ENCODE data around the gene MERTK.

The MERTK gene

DNA sequence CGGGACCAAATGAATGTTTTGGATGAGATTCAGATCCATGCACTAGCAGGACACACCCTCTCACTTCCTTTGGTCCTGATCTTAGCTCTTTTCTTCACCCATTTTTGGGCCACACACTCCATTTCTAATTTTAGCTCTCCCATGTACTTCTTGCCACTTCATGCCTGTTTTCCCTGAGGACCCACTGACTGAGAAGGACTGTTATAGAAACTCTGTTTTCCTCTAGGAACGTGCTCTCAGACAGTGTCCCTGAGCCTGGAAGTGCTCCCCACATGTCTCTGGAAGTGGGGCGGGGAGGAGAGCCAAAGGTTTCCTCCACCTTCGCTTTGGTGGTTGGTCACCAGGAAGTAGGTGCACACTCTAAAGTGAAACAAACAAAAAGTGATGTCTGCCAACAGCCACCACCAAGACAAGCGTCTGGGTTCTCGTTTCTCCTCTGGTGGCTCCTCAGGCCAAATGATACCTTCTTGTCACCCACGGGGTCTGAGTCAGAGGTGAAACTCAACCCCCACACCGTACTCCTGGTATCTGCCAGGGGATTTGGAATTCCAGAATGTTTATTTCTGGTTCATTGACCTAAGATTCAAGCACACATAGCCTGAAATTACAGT is 74.7 kb downstream of the MERTK start:
- H3K9ac ChIP-seq (ENCODE audit: low read depth, low read length) = no peak overlapping the region
- no peaks in the 10 kb centered on the region for H3K36me3 ChIP-seq (ENCODE audit: control insufficient read depth, insufficient read depth, low read length)
- no peaks in the 10 kb centered on the region for H3K4me1 ChIP-seq (ENCODE audit: control insufficient read depth, insufficient read depth, low read length)
- H3K9me3 ChIP-seq (ENCODE audit: control insufficient read depth, insufficient read depth, low read length) = no peaks in the 10 kb centered on the region
- H3K27me3 ChIP-seq (ENCODE audit: control insufficient read depth, insufficient read depth, low read length) = no peaks in the 10 kb centered on the region
- no peak overlapping the region for H3K4me3 ChIP-seq (ENCODE audit: low read depth, low read length)

DNA sequence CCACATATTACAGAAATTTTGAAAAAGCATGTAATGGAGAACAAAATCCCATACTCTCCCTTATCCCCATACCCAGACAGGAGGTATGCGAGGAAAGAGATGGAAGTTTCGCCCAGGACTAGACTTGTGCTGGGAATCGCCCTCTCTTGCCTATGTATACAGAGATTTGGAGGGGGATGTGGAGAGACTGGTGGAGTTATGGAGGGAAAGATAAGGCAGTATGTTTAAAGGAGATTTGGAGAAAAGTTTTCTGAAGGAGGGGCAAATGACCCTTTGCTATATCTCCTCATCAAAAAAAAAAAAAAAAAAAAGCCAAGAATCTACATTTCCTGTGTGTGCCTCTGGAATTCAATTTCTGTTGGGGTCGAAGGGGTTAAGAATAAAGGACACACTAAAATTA is 75.3 kb downstream of the MERTK start:
- H3K27me3 ChIP-seq (ENCODE audit: control insufficient read depth, insufficient read depth, low read length) = no peaks in the 10 kb centered on the region
- no peaks in the 10 kb centered on the region for H3K36me3 ChIP-seq (ENCODE audit: control insufficient read depth, insufficient read depth, low read length)
- H3K4me1 ChIP-seq (ENCODE audit: control insufficient read depth, insufficient read depth, low read length) = no peaks in the 10 kb centered on the region
- no peaks in the 10 kb centered on the region for H3K9me3 ChIP-seq (ENCODE audit: control insufficient read depth, insufficient read depth, low read length)
- no peak overlapping the region for H3K4me3 ChIP-seq (ENCODE audit: low read depth, low read length)
- H3K9ac ChIP-seq (ENCODE audit: low read depth, low read length) = no peak overlapping the region

DNA sequence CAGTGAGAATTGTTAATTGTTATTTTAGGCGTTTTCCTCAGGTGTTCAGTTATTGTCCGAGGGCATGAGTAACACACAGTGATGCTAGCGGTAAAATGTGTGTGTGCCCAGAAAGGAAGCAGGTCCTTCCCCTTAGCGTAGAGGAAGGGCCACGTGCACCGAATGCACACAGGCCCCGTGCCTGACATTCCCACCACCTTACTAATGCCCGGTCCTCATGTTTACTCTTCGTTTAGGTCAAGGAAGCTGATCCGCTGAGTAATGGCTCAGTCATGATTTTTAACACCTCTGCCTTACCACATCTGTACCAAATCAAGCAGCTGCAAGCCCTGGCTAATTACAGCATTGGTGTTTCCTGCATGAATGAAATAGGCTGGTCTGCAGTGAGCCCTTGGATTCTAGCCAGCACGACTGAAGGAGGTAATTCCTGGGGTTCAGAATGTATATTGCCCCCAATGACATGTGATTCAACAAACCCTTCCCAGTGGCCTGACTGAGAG is 76.7 kb downstream of the MERTK start:
- Histone ChIP-seq H3K27me3 (ENCODE audit: control insufficient read depth, insufficient read depth, low read length) (no peaks in the 10 kb centered on the region), H3K4me3 (ENCODE audit: low read depth, low read length) (no peak overlapping the region), H3K36me3 (ENCODE audit: control insufficient read depth, insufficient read depth, low read length) (no peaks in the 10 kb centered on the region), H3K9ac (ENCODE audit: low read depth, low read length) (no peak overlapping the region), H3K4me1 (ENCODE audit: control insufficient read depth, insufficient read depth, low read length) (no peaks in the 10 kb centered on the region), H3K9me3 (ENCODE audit: control insufficient read depth, insufficient read depth, low read length) (no peaks in the 10 kb centered on the region)

DNA sequence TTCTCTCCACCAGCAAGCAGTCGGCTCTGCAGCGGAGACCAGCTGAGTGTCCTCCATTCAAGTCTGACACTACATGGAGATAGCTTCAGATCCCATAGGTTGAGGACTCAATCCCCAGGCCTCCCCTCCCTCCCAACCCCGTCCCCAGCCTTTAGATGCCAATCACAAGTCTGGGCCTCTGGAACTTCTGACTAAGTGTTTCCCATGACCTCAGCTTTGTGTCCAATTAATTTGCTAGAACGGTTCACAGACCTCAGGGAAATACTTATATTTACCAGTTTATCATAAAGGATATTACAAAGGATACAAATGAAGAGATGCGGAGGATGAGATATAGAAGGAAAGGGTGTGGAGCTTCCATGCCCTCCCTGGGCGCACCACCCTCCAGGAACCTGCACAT is 77.4 kb downstream of the MERTK start:
- no peaks in the 10 kb centered on the region for H3K9me3 ChIP-seq (ENCODE audit: control insufficient read depth, insufficient read depth, low read length)
- no peaks in the 10 kb centered on the region for H3K27me3 ChIP-seq (ENCODE audit: control insufficient read depth, insufficient read depth, low read length)
- no peak overlapping the region for H3K4me3 ChIP-seq (ENCODE audit: low read depth, low read length)
- no peaks in the 10 kb centered on the region for H3K4me1 ChIP-seq (ENCODE audit: control insufficient read depth, insufficient read depth, low read length)
- H3K36me3 ChIP-seq (ENCODE audit: control insufficient read depth, insufficient read depth, low read length) = no peaks in the 10 kb centered on the region
- H3K9ac ChIP-seq (ENCODE audit: low read depth, low read length) = no peak overlapping the region

DNA sequence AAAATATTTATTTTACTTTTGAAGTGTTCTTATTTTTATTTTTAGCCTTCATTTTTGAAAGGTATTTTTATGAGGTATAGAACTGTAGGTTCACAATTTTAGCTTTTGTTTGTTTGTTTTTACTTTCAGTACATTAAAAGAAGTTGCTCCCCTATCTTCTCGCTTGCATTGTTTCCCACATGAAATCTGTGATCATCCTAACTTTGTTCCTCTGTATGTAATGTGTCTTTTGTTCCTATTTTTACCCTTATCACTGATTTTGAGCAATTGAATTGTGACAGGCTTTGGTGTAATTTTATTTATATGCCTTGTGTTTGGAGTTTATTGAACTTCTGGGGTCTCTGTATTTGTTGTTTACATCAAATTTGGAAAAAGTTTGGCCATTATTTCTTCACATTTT is 78.8 kb downstream of the MERTK start:
- Histone ChIP-seq H3K4me3 (ENCODE audit: low read depth, low read length) (no peak overlapping the region), H3K4me1 (ENCODE audit: control insufficient read depth, insufficient read depth, low read length) (no peaks in the 10 kb centered on the region), H3K9ac (ENCODE audit: low read depth, low read length) (no peak overlapping the region), H3K9me3 (ENCODE audit: control insufficient read depth, insufficient read depth, low read length) (no peaks in the 10 kb centered on the region), H3K27me3 (ENCODE audit: control insufficient read depth, insufficient read depth, low read length) (no peaks in the 10 kb centered on the region), H3K36me3 (ENCODE audit: control insufficient read depth, insufficient read depth, low read length) (no peaks in the 10 kb centered on the region)

DNA sequence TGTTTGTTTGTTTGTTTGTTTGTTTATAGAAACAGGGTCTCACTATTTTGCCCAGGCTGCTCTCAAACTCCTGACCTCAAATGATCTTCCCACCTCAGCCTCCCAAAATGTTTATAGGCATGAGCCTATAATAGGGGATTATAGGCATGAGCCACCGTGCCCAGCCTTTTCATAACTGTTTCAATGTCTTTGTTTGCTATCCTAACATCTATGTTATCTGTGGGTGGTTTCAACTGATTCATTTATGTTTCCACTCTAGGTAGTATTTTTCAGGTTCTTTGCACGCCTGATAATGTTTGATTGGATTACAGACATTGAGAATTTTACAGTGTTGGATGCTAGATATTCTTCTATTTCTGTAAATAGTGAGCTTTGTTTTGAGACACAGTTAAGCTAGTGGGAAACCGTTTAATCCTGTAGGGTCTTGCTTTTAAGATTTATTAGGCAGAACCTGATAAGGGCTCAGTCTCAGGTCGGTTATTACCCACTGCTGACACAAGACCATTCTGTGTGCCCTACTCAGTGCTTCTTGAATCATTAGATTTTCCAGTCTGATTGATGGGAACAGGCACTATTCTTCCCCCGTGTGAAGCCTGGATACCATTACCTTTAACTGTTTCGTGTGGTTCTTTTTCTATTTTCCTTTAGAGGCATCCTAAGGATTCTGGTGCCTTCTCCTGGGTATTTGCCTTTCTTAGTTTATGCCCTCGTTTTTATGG is 80.2 kb downstream of the MERTK start:
- Histone ChIP-seq H3K4me1 (ENCODE audit: control insufficient read depth, insufficient read depth, low read length) (no peaks in the 10 kb centered on the region), H3K4me3 (ENCODE audit: low read depth, low read length) (no peak overlapping the region), H3K9ac (ENCODE audit: low read depth, low read length) (no peak overlapping the region), H3K36me3 (ENCODE audit: control insufficient read depth, insufficient read depth, low read length) (peaks cover 3% of the 10 kb centered on the region), H3K9me3 (ENCODE audit: control insufficient read depth, insufficient read depth, low read length) (no peaks in the 10 kb centered on the region), H3K27me3 (ENCODE audit: control insufficient read depth, insufficient read depth, low read length) (no peaks in the 10 kb centered on the region)

DNA sequence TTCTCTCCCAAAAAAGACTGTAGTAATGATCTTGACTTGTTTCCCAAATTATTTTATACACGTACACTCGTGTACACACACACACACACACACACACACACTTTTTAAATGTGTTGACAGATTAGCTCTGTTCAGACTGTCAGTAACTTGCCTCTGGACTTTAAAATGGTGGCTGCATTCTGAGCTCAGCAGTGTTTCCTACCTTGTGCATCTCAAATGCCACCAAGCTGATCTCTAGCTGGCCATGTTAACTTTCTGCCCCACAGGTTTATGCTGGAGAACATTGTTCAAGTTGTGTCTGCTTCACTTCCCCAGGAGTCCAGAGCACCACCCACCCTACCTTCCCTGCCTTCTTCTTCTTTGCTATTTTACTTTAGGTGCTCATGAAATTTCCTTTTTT is 83.3 kb downstream of the MERTK start:
- no peak overlapping the region for H3K4me3 ChIP-seq (ENCODE audit: low read depth, low read length)
- no peaks in the 10 kb centered on the region for H3K27me3 ChIP-seq (ENCODE audit: control insufficient read depth, insufficient read depth, low read length)
- H3K4me1 ChIP-seq (ENCODE audit: control insufficient read depth, insufficient read depth, low read length) = no peaks in the 10 kb centered on the region
- H3K9me3 ChIP-seq (ENCODE audit: control insufficient read depth, insufficient read depth, low read length) = no peaks in the 10 kb centered on the region
- no peak overlapping the region for H3K9ac ChIP-seq (ENCODE audit: low read depth, low read length)
- peaks cover 4% of the 10 kb centered on the region for H3K36me3 ChIP-seq (ENCODE audit: control insufficient read depth, insufficient read depth, low read length)

DNA sequence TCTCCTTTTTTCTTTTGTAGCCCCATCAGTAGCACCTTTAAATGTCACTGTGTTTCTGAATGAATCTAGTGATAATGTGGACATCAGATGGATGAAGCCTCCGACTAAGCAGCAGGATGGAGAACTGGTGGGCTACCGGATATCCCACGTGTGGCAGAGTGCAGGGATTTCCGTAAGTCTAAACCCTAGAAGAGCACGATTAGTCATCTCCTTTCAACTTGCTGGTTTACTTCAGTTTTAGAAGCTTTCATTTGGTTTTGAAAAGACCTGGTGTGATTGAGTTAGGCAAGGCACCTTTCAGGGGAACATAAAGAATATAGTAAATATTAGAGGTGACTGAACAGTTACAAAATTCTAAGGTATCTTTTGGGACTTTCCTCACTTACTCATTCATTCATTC is 84.4 kb downstream of the MERTK start:
- peaks cover 4% of the 10 kb centered on the region for H3K36me3 ChIP-seq (ENCODE audit: control insufficient read depth, insufficient read depth, low read length)
- H3K4me3 ChIP-seq (ENCODE audit: low read depth, low read length) = no peak overlapping the region
- no peak overlapping the region for H3K9ac ChIP-seq (ENCODE audit: low read depth, low read length)
- H3K4me1 ChIP-seq (ENCODE audit: control insufficient read depth, insufficient read depth, low read length) = no peaks in the 10 kb centered on the region
- no peaks in the 10 kb centered on the region for H3K9me3 ChIP-seq (ENCODE audit: control insufficient read depth, insufficient read depth, low read length)
- H3K27me3 ChIP-seq (ENCODE audit: control insufficient read depth, insufficient read depth, low read length) = no peaks in the 10 kb centered on the region

DNA sequence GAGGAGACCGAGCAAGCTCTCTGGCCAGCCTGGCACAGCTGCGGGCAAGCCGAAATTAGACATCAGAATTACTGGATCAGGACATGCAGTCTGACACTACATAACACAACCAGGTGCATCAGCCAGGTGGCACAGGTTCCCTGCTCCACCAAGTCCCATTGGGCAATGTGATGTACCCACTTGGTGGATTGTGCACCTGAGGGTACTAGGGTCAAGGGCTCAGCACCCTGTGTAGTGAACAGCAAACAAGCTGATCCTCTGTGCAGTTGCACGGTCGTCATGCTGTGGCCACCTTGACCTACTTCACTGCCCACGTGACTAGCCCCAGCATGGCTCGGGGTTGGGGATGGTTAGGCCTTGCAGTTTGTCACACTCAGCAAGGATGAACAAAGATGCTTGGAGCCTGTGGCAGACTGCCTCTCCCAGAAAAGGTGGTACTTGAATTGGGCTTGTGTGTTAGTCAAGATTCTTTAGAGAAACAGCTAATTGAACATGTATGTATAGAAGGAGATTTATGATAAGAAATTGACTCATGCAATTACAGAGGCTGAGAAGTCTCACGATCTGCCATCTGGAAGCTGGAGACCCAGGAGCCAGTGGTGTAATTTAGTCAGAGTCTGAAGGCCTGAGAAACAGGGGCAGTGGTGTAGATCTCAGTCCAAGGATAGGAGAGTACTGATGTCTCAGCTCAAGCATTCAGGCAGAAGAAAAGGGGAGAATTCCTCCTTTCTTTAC is 85.2 kb downstream of the MERTK start:
- Histone ChIP-seq H3K4me1 (ENCODE audit: control insufficient read depth, insufficient read depth, low read length) (no peaks in the 10 kb centered on the region), H3K9me3 (ENCODE audit: control insufficient read depth, insufficient read depth, low read length) (no peaks in the 10 kb centered on the region), H3K4me3 (ENCODE audit: low read depth, low read length) (no peak overlapping the region), H3K36me3 (ENCODE audit: control insufficient read depth, insufficient read depth, low read length) (peaks cover 4% of the 10 kb centered on the region), H3K9ac (ENCODE audit: low read depth, low read length) (no peak overlapping the region), H3K27me3 (ENCODE audit: control insufficient read depth, insufficient read depth, low read length) (no peaks in the 10 kb centered on the region)

DNA sequence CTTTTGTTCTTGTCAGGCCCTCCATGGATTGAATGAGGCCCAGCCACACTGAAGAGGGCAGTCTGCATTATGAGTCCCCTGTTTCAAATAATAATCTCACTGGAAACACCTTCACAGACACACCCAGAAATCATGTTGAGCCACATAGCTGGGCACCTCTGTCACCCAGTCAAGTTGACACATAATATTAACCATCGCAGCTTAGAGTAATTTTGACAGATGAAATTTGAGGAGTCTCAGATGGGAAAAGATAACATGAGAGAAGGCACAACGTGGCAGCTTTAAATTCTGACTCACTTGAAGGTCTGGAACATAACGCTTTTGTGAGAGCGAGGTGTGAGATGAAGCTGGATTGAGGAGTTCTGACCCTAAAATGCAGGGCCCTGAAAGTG is 85.8 kb downstream of the MERTK start:
- H3K9ac ChIP-seq (ENCODE audit: low read depth, low read length) = no peak overlapping the region
- peaks cover 4% of the 10 kb centered on the region for H3K36me3 ChIP-seq (ENCODE audit: control insufficient read depth, insufficient read depth, low read length)
- no peaks in the 10 kb centered on the region for H3K4me1 ChIP-seq (ENCODE audit: control insufficient read depth, insufficient read depth, low read length)
- no peaks in the 10 kb centered on the region for H3K27me3 ChIP-seq (ENCODE audit: control insufficient read depth, insufficient read depth, low read length)
- no peak overlapping the region for H3K4me3 ChIP-seq (ENCODE audit: low read depth, low read length)
- no peaks in the 10 kb centered on the region for H3K9me3 ChIP-seq (ENCODE audit: control insufficient read depth, insufficient read depth, low read length)

DNA sequence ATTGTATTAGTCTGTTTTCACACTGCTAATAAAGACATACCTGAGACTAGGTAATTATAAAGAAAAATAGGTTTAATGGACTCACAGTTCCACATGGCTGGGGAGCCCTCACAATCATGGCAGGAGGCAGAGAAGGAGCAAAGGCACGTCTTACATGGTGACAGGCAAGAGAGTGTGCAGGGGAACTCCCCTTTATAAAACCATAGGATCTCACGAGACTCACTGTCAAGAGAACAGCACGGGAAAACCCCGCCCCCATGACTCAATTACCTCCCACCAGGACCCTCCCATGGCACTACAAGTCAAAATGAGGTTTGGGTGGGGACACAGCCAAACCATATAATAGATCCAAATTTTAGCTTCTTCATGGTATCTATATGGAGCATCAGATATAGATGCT is 87.1 kb downstream of the MERTK start:
- Histone ChIP-seq H3K9me3 (ENCODE audit: control insufficient read depth, insufficient read depth, low read length) (no peaks in the 10 kb centered on the region), H3K4me3 (ENCODE audit: low read depth, low read length) (no peak overlapping the region), H3K36me3 (ENCODE audit: control insufficient read depth, insufficient read depth, low read length) (peaks cover 4% of the 10 kb centered on the region), H3K27me3 (ENCODE audit: control insufficient read depth, insufficient read depth, low read length) (no peaks in the 10 kb centered on the region), H3K4me1 (ENCODE audit: control insufficient read depth, insufficient read depth, low read length) (no peaks in the 10 kb centered on the region), H3K9ac (ENCODE audit: low read depth, low read length) (no peak overlapping the region)

Data from iPS-15b (cell line).